SH-SY5Y (cell line): ENCODE measurements around the gene WNK2.

Experiments
- GATA2 ChIP-seq: IDR thresholded peaks from 2 replicates; pipeline ENCODE4 v1.6.1; 2011; ENCODE audit warnings: mild to moderate bottlenecking, low read depth, low read length
- GATA3 ChIP-seq: IDR thresholded peaks from 2 replicates; pipeline ENCODE4 v1.6.1; 2011; ENCODE audit warnings: low read depth, mild to moderate bottlenecking, low read length, moderate library complexity

DNA sequence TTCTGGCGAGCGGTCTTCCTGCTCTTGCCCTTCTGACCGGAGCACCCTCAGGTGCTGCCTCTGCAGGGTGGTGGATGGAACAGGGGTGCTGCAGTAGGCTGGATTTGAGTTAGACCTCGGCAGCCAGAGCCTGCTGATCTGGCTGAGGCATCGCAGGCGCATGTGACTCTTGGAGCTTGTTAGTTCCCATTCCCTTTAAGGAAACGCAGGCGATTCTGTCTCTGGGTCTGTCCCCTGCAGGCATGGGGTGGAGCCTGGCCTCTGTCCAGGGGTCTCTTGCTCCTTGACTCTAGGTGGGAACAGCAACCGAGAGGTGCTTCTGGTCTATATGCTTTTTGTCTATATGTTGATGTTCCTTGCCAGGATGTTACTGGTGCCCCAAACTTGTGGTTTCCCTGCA, 3.1 kb downstream of the WNK2 start:
- no peak for TF ChIP-seq GATA3
- no peak for TF ChIP-seq GATA2
